GM18867 (cell line): ENCODE measurements around the gene TPRG1L.

Experiments
- ATAC-seq: cut with Tn5 transposase; IDR thresholded peaks from one replicate; pipeline ENCODE4 v1.9.1; 2021; ENCODE audit warnings: mild to moderate bottlenecking, moderate library complexity; ENCODE audit not compliant: unreplicated experiment

TPRG1L gene

DNA sequence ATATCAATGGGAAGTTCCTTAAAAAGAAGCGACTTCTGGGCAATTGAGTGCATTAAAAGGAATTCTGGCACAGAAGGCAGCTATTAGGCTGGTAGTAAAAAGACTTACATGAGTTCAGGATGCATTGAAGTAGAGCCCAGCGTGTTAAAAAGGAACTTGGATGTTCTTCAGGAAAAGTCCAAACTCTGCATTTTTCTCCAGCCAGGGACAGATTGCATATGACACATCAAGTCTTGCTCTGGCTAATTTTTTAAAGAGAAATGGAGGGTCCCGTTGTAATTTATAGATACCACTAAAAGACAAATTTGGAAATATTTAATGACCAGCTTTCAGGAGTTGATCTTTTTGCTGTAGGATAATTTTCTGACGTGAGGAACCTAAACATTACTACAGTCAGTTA is 1.2 kb downstream of the TPRG1L start:
- no peak for ATAC-seq

- no peak for ATAC-seq
Measured at GRCh38 chr1:3627515-3628253, 2.9 kb downstream of the TPRG1L start.

GRCh38 chr1:3628445-3628844 is 3.6 kb downstream of the TPRG1L start:
- no peak for ATAC-seq

DNA sequence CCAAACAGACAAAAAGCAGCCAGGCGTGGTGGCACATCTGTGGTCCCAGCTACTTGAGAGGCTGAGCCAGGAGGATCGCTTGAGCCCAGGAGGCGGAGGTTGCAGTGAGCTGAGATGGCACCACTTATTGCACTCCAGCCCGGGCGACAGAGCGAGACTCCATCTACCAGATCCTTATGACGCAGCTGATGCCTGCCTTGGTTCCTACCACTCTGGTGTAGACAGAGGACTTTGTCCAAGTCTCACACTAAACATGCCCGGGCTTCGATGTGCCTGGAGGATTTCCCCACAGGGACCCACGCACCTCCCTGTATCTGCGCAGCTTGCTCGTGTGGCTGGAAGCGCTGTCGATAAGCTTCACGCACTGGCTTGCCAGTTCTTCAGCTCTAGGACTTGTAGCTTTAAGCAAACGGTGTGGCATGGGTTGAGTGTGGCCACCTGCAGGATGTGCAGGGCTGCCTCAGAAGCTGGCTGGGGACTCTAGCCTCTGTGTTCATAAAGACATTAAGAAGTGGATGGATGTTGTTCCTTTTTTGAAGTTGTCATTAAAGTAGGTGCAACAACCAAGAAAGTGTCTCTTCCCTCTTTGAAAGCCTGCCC is 4.8 kb downstream of the TPRG1L start:
- no peak for ATAC-seq

DNA sequence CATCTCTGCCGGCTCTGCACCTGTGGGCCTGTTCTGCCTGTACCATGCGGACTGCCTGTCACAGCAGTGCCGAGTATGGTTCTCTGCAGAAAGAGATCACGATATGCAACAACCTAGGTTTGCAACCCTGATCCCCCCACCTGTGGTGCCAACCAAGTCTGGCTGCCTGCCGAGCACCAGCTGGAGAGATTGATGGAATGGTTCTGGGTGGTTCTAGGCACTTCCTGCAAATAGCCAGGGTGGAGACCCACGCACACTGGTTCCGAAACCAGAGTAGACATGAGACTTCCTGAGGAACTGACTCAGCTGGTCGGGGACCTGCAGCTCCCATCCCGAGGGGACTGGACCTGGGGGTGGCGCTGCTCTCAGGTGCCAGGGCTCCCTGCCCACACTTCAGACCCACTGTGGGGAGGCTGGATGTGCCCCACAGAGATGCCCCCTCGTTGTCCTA is 5.4 kb downstream of the TPRG1L start:
- no peak for ATAC-seq

GRCh38 chr1:3630914-3631313 is 6.1 kb downstream of the TPRG1L start:
- ATAC-seq: no peak

GRCh38 chr1:3631320-3632260 is 6.8 kb downstream of the TPRG1L start:
- no peak for ATAC-seq

DNA sequence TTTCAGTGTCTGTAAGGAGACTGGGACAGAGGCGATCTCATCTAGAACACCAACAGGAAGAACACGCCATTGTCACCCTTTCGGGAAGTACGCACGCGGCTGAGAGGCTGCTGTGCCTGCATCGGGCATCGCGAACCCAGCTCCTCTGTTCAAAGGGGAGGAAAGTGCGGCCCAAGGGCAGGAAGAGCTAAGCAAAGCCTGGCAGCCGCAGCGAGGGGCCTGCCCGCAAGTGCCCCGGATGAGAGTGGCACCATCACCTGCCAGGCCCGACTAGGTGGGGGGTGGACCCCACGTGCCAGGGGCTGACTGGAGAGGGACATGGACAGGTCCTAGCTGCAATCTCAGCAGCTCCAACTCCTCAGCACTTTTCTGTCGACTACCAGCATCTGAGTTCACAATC is 7.5 kb downstream of the TPRG1L start:
- ATAC-seq: no peak

DNA sequence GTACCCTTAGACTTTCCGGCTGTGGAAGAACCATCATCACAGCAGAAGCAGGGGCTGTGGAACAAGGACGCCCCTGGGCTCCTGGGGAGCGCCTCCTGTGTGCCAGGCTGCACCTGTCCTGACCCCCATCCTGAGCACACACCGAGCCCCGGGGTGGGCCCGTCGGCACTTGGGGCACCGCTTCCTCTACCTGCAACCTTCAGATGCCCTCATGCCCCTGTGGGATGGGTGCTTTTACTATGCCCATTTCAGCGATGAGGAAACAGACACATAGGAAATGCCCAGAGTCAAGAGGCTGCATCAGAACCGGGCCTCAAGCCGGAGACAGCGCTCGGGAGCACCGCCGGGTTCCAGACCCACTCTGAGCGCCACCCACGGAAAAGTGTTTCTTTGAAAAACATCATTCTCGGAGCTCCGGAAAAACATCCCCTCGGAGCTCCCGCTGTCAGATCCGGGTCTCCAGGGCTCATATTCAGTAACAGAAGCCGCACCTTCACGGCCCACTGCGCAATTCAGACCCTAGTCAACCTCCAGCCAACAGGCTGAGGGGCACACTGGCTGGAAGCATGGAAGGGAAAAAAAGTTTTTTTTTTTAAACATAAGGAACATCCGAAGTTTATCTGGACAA is 8.0 kb downstream of the TPRG1L start:
- ATAC-seq: no peak

DNA sequence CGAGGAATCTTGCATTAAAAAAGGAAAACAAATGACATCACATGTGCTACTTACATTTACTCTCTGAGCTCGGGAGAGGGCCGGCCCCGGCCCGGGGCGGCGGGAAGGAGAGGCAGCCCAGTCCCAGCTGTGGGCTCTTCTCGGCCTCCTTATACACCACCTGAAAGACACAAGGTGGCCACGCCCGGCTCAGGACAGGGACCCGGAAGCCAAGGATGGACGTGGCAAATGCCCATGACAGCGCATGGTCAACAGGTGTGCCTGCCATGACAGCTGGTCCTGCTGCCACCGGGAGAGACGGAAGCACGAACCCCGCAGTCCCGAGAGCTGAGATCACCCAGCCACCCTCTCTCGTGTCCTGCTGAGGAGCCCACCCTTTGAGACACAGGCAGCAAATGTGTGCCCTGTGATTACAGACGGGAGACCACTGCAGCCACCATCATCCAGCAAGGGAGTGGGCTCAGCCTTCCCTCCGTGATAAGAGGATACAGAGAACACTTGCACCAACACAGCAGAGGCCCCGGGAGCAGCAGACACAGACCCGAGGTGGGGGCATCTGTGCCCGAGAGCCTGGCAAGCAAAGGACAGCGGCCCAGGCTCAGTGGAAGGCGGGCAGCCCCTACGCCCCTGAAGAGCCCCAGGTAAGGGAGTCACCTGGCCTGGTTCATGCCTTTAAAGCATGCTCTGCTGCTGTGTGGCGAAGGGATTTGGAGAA is 8.7 kb downstream of the TPRG1L start:
- no peak for ATAC-seq

- ATAC-seq: no peak
Measured at GRCh38 chr1:3634059-3634800, 9.4 kb downstream of the TPRG1L start.

- ATAC-seq: no peak
Measured at GRCh38 chr1:3636080-3636479, 11.3 kb downstream of the TPRG1L start.

DNA sequence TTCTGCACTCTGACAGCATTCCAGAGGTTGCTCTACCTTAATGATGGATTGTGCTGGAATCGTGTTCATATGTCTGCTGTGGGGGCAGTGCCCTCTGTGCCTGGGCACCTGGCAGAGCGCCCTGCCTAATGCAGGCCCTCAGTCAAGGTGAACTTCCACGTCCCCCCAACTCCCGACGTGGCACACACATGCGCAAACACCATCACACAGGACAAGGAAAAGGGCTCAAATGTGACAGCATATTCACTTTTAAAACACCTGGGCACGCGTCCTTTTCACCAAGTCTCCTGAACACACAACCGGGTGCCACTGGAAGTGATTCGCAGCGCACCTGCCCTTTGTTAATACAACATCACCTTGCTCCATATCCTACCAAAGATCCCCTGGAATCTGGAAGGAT is 11.7 kb downstream of the TPRG1L start:
- no peak for ATAC-seq

DNA sequence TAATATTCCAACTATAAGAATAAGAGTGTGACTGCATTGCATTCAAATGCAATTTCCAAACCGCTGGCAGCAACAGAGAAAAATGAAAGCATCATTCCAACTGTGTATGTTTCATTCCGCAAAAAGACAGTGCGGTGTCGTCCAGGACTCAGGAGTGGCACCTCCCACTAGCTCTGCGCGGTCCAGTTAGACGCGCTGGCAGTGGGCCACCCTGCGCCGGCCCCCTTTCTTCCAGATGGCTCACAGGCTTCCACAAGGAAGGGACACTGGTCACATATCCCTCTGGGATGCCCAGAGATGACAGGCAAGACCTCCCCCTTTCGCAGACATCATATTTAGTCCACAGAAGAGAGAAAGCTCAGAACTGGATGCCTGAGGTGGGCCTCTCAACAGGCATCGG is 13.2 kb downstream of the TPRG1L start:
- no peak for ATAC-seq

GRCh38 chr1:3638676-3639075 is 13.9 kb downstream of the TPRG1L start:
- no peak for ATAC-seq

GRCh38 chr1:3639397-3639911 is 14.6 kb downstream of the TPRG1L start:
- no peak for ATAC-seq

- no peak for ATAC-seq
Measured at GRCh38 chr1:3640121-3640837, 15.5 kb downstream of the TPRG1L start.

DNA sequence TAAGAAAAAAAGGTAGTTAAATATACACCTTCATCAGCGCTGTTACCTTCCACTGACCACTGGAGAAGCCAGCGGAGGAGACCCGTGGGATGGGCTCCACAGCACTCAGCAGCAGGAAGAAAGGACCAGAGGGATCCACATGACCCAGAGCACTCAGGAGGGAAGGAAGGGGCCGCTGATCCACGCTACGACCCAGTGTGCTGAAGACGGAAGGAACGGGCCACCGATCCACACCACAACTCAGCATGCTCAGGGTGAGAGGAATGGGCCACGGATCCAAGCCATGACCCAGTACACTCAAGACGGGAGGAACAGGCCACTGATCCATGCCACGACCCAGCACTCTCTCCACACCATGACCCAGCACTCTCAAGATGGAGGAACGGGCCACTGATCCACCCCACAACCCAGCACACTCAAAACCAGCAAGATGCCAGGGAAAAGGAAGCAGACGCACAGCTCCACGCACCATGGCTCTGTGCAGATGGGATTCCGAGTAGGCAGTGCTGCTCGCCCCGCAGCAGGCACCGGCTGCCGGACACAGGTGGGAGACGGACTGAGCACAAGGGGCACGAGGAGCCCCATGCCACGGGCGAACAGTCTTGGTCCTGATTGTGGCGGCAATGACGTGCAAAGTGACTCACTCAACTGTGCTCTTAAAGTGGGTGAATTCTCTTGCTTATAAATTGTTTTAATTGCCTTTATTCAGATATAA is 16.4 kb downstream of the TPRG1L start:
- ATAC-seq: no peak
